HG03571 (cell line): ENCODE results near the gene UROC1.
"Not testable (repeated sequence)": the region's sequence is repeated elsewhere in the genome, so short reads cannot be mapped to it uniquely, and the experiment has no call there.

Source experiments
- ATAC-seq: cut with Tn5 transposase; IDR thresholded peaks from one replicate; pipeline ENCODE4 v1.9.1; 2021; ENCODE audit not compliant: unreplicated experiment

UROC1 gene

GRCh38 chr3:126547721-126548120 lies 30.1 kb upstream of the UROC1 start:
- ATAC-seq, result no peak

- no peak for ATAC-seq
These were observed 29.1 kb upstream of the UROC1 start for GRCh38 chr3:126546549-126547239.

- no peak for ATAC-seq
These were observed 28.4 kb upstream of the UROC1 start for GRCh38 chr3:126546013-126546412.

- no peak for ATAC-seq
These were observed 28.0 kb upstream of the UROC1 start for GRCh38 chr3:126545544-126545943.

- ATAC-seq, result no peak
These were observed 27.2 kb upstream of the UROC1 start for GRCh38 chr3:126544596-126545281.

GRCh38 chr3:126543457-126544061 lies 26.0 kb upstream of the UROC1 start:
- ATAC-seq, result no peak

- ATAC-seq, result no peak
These were observed 25.0 kb upstream of the UROC1 start for GRCh38 chr3:126542340-126543241.

GRCh38 chr3:126541628-126542339 lies 24.2 kb upstream of the UROC1 start:
- no peak for ATAC-seq

GRCh38 chr3:126540951-126541627 lies 23.5 kb upstream of the UROC1 start:
- ATAC-seq, result no peak

GRCh38 chr3:126540342-126540849 lies 22.8 kb upstream of the UROC1 start:
- no peak for ATAC-seq

- no peak for ATAC-seq
These were observed 22.1 kb upstream of the UROC1 start for GRCh38 chr3:126539558-126540250.

GRCh38 chr3:126538966-126539365 lies 21.4 kb upstream of the UROC1 start:
- no peak for ATAC-seq

- no peak for ATAC-seq
These were observed 20.7 kb upstream of the UROC1 start for GRCh38 chr3:126538316-126538715.

GRCh38 chr3:126537730-126538281 lies 20.2 kb upstream of the UROC1 start:
- no peak for ATAC-seq

- no peak for ATAC-seq
These were observed 19.6 kb upstream of the UROC1 start for GRCh38 chr3:126537116-126537729.

GRCh38 chr3:126536126-126536525 lies 18.6 kb upstream of the UROC1 start:
- ATAC-seq, result no peak

GRCh38 chr3:126535636-126536035 lies 18.1 kb upstream of the UROC1 start:
- no peak for ATAC-seq

- not testable (repeated sequence) for ATAC-seq
These were observed 17.1 kb upstream of the UROC1 start for GRCh38 chr3:126534716-126535115.
